HG03108 (cell line): ENCODE results near the gene FAM169A.
"Not testable (repeated sequence)": the region's sequence is repeated elsewhere in the genome, so short reads cannot be mapped to it uniquely, and the experiment has no call there.

Experiments
- ATAC-seq: cut with Tn5 transposase; IDR thresholded peaks from one replicate; pipeline ENCODE4 v1.9.1; 2021; ENCODE audit warnings: moderate library complexity; ENCODE audit not compliant: unreplicated experiment

The FAM169A gene

DNA sequence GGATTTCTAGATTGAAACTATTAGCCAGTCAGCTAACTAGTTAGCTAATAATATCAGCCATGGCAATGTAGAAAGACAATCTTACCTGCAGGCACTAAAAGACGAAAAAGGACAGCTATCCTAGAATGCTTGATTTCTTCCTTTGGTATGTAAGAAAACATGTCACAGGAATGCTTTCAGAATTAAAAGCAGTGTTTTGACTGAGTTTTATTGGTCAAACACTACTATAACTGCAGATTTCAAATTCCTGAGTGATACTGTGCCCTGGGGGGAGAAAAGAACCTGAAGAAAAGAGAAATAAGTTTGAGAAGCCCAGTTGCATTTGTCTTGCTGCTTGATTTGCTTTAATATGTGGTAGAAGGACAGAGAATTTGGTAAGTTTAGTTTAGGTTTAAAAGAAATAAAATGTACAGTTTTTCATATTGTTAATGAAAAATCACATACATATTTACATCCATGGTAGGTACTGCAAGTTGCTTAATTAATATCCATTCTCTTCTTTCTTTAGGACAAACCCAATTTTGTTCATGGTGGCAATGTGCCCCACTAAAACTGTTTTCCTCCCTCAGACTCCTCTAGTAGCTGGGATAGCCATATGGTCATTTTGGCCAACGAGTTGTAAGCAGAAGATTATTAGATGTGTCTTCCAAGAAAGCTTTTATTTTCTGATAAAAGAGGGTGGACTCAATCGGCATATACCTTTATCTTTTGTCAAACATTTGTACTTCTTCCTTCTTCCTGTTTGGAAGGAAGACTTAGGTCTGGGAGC is 4.3 kb upstream of the FAM169A start:
- no peak for ATAC-seq

GRCh38 chr5:74869414-74869813 is 3.2 kb upstream of the FAM169A start:
- not testable (repeated sequence) for ATAC-seq

- ATAC-seq: no peak
Measured at GRCh38 chr5:74866596-74867162, 492 bp upstream of the FAM169A start.

GRCh38 chr5:74865256-74865803 is 857 bp downstream of the FAM169A start:
- ATAC-seq: no peak

DNA sequence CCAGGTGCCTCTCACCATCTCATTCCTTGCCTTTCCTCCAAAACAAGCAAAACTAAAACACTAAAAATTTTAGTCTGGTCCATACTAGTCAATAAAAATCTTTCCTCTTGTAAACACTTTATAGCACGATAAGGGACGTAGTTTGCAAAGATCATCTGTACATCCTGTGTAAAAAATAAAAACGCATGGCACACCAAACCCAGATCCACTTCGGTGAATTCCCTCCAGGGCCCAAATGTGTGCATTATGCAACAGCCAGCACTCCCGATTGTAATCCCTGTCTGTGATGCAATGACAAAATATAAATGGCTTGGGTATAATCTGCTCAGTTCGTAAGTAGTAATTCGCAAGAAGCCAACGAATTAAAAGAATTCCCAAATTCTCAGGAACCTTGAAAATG is 1.4 kb downstream of the FAM169A start:
- no peak for ATAC-seq

DNA sequence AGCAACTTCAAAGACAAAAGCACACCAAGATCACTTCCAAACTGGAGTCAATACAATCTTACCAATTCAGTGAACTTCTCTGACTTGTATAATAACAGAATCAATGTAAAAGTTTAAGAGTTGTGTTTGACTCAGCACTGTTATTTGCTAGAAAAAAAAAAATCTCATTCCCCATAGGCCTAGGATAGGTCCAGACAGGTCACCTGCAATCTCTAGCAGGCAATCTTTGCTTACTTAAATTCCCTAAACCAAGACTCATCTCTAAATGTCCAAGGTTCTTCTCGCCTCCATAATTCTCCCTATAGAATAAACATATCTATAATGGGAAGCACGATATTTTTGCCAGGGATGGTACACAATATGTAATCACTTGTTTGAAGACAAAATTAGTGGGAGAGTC is 2.5 kb downstream of the FAM169A start:
- no peak for ATAC-seq

GRCh38 chr5:74862221-74862620 is 4.0 kb downstream of the FAM169A start:
- no peak for ATAC-seq

GRCh38 chr5:74856975-74857374 is 9.2 kb downstream of the FAM169A start:
- not testable (repeated sequence) for ATAC-seq

DNA sequence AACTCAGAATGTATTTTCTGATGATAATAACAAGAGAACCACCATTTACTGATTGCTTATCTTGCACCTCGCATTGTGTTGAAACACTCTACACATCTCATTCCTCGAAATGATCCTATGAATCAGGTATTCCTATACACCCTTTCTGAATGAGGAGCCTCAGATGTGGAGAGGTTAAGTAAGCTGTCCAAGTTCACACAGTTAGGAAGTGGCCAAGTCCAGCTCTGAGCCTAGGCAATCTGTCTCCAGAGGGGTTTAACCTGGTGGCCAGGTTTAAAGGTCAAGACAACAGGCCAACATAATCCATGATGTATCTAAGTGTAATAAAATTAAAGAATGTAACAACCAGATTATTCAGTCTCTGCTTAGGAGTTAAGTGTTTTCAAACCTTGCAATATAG is 12.9 kb downstream of the FAM169A start:
- no peak for ATAC-seq

DNA sequence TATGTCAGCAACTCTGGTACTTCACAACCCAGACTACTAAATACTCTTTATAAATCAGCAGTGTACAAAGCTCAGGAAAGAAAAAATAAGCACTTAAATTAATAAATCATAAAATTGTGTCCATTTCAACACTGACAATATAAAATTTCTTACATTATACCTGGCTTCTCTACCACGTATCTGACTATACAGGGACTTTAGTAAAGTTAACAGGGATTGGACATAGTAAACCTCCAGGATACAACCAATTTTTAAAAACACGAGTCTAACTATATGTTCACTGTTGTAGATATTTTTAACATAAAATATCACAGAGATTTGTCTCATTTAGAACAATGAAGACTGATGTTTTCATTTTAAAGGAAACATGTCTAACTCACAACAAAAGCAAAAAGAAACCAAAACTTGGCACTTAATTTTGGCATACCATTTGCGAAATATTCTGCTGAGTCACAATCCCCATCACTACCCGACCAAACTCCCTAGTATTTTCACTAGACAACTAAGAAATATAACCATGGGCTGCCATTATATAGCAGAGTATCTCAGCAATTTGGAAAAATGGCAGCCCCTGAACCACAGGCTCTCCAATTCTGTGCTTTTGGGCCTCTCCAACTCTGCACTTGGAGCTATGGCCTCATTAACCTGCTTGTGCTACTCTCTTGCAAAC is 14.4 kb downstream of the FAM169A start:
- ATAC-seq: no peak

DNA sequence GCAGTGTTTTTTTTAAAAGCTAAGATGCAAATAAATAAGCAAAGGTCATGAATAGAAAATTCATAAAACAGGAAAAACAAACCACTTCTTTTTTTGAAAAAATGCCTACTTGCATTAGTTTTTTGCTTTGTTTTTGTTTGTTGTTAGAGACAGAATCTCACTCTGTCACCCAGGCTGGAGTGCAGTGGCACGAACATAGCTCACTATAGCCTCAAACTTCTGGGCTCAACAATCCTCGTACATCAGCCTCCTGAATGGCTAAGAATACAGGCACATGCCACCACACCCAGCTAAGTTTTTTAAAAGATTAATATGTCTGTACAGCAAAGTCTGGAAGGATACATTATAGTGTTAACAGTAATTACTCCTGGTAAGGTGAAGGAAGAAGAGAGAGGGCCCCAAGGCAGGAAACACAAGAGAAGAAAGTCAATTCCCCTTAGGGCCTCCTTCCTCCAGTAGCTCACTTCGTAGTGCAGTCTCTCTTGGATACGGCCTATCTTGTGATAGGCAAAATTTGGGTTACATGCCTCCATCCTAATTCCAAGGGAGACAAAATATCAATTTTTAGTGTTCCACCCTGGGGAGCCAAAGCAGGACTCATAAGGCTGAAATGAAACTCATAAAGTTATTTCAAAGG is 15.3 kb downstream of the FAM169A start:
- ATAC-seq: no peak

DNA sequence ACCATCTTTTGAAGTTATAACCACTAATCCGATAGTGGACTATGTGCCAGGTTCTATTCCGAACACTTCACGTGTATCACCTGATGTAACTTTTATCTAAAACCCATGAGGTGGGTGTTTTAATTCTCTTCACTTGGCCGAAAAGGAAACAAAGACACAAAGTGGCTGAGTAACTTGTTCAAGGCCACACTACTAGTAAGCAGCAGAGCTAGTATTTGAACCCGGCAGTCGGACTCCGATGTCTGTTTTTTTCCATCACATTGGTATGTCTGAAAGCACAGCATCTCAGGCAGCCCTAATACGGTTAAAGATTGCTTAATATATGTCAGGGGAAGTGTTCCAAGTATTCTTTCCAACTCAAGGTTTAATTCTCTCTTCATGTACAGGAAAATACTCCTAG is 16.2 kb downstream of the FAM169A start:
- no peak for ATAC-seq

- ATAC-seq: no peak
Measured at GRCh38 chr5:74848553-74849025, 17.6 kb downstream of the FAM169A start.

DNA sequence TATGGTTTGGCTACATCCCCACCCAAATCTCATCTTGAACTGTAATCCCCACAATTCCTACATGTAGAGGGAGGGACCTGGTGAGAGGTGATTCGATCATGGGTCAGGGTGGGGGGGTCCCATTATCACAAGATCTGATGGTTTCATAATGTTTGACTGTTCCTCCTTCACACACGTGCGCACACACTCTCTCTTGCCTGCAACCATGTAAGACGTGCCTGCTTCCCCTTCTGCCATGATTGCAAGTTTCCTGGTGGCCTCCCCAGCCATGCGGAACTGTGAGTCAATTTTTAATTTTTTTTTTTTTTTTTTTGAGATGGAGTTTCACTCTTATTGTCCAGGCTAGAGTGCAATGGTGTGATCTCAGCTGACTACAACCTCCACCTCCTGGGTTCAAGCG is 27.0 kb downstream of the FAM169A start:
- ATAC-seq: no peak

- ATAC-seq: no peak
Measured at GRCh38 chr5:74838262-74838661, 27.9 kb downstream of the FAM169A start.

GRCh38 chr5:74837115-74837514 is 29.1 kb downstream of the FAM169A start:
- no peak for ATAC-seq

DNA sequence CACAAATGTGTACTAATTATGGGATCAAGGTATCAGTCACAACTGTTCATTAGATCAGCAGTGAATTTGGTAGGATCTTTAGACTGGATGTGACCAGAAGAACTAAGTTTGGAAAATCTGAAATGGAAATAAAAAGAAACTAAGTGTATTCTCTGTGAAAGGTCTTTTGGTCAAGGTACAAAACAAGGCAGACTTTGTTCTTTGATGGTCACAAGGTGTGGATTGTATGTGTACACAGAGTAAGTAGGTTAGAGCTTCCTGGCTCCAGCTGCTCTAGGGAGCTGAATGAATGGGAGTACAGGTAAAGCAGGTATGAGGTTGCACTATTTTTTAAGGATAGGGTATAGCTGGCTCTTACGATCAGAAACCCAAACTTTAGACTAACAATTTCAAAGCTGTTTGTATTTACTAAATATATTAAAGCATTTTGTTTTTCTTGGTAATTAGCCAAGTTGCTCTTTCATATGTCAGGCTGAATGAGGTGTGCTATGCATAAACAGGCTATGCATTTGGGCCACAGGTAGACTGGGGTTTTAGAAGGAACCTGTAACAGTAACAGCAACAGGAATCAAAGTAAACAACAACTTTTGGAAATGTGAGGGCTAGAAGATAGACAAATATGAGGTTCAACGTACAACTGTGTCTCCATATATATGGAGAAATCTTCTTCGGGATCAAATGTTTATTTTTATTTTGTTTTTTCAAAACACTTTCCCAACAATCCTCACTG is 32.5 kb downstream of the FAM169A start:
- ATAC-seq: no peak

DNA sequence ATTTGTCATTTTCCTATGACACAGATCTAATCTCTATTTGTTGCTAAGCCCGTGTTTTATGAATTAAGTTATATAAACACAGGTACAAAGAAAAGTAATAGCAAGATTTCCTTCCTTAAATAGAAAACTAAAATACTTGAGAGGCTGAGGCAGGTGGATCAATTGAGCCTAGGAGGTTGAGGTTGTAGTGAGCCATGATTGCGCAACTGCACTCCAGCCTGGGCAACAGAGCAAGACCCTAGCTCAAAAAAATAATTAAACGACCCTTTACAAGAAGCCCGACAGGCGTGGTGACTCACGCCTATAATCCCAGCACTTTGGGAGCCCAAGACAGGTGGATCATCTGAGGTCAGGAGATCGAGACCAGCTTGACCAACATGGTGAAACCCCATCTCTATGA is 36.8 kb downstream of the FAM169A start:
- ATAC-seq: no peak

DNA sequence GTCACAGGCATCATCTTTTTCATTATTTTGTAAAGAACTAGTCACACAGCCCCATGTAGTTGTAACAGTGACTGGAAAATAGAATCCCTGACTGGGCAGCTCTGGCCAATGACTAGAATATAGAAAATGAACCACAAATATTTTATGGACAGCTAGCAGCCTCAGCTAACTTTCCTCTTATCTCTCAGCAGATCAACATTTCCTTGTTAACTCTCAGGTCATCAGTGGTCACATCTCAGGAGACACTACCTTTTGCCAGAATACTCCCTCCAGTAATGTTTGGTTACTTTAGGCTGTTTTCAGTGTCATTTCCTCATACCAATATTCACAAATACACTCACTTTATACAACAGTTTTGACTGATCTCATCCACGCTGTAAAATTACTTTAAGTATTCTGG is 43.9 kb downstream of the FAM169A start:
- ATAC-seq: no peak

DNA sequence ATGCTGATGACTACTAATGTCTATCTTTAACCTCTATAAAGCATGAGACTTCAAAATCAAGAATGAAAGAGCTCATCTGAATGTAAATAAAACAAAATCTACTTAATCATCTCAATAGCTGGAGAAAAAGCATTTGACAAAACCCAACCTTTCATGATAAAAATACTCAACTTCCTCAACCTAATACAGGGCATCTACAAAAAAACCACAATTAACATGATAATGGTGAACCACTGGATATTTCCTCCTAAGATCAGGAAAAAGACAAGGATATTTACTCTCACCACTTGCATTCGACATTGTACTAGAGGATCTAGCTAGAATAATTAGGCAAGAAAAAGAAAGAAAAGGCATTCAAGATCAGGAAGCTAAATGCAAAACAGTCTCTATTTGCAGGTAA is 49.3 kb downstream of the FAM169A start:
- no peak for ATAC-seq

DNA sequence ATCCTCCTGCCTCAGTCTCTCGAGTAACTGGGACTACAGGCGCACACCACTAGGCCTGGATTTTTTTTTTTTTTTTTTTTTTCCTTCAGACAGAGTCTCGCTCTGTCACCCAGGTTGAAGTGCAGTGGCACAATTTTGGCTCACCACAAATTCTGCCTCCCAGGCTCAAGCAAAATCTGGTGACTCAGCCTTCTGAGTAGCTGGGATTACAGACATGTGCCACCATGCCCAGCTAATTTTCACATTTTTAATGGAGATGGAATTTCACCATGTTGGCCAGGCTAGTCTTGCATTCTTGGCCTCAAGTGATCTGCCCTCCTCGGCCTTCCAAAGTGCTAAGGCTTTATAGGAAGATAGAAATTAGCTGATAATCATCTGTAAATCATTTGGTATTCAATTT is 55.3 kb downstream of the FAM169A start:
- ATAC-seq: no peak
